GM10248 (cell line): Measurements from ENCODE around the gene C2CD5.

ENCODE experiments used
- CTCF ChIA-PET: fragments of 300-600 bp; sonication (Branson Sonifier 250); formaldehyde crosslinking; extraction: SDS; loops from one replicate; lab custom pipeline; 2021; ENCODE audit warnings: antibody characterized with exemption; lab: Yijun Ruan, JAX
- POLR2A ChIA-PET: fragments of 350-650 bp; sonication (Branson Sonifier 250); formaldehyde crosslinking; extraction: SDS; loops from one replicate; lab custom pipeline; 2020; ENCODE audit warnings: antibody characterized with exemption; lab: Yijun Ruan, JAX
- DNase-seq: peaks from one replicate; pipeline ENCODE4 v3.0.0; 2012; ENCODE audit errors: extremely low spot score
- CTCF ChIP-seq: IDR thresholded peaks from 2 replicates; pipeline ENCODE4 v1.5.1; 2012; ENCODE audit warnings: mild to moderate bottlenecking, low read depth; ENCODE audit errors: extremely low read depth, missing control alignments, control extremely low read depth

Gene C2CD5

DNA sequence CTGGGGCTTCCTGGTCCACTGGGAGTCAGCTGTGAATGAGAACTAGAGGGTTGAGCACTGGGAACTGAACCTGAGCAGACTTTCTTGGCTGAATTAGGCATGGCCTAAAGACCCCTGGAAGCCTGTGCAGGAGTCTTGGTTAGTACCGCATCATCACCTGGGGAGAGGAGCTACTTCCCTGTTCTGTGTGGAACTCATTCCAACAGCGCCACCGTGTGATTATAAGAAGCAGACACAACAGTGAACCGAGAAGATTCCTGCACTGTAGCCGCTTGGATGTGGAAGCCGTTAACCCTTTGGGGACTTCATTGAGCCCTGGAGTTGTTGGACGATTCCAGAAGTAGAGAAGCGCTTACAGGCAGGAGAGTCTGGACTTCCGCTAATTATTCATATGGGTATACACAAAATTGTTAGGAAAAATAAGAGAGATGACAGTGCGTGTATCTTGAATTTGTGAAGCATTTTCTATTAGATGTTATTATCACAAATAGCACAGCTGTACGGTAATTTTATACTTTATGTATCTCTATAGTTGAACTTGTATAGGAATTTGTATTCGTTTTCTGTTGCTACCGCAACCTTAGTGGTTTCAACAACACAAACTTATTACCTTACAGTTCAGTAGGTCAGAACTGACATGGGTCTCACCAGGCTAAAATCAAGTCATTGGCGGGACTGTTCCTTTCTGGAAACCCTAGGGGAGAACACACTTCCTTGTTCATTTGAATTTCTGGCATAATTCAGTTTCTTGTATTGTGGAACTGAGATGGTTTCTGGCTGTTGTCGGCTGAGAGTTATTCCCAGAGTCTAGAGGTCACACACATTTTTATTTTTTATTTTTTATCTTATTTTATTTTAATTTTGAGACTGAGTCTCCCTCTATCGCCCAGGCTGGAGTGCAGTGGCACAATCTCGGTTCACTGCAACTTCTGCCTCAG, 100.7 kb downstream of the C2CD5 start:
- peak; percentile 62 for DNase-seq
- peak; percentile 80 for TF ChIP-seq CTCF
- POLR2A ChIA-PET: no interaction called here
- CTCF ChIA-PET: interaction anchor here (0.7 to 2.1 kb wide), 23 partner anchors 9 to 746 kb away, joined by 3 to 28 read pairs (median 5); partner anchors contain the start of gene CMAS

DNA sequence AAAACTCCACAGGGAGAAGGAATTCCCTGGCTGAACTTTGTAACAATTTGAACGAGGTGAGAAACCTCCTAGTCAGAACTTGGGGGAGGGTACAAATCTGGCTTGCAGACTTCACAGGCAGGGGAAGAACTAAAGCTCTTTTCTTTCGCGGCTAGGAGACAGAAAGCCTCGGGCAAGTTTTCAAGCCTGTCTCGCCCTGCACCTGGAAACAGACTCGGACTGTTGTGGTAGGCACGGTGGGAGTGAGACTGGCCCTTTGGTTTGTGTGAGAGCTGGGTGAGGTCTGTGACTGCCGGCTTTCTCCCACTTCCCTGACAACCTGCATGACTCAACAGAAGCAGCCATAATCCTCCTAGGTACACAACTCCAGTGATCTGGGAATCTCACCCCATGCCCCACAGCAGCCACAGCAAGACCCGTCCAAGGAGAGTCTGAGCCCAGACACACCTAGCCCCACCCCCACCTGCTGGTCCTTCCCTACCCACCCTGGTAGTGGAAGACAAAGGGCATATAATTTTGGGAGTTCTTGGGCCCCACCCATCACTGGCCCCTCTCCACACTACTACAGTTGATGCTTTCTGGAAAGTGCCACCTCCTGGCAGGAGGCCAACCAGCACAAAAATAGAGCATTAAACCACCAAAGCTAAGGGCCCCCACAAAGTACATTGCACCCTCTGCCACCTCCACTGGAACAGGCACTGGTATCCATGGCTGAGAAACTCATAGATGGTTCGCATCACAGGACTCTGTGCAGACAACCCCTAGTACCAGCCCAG, 107.1 kb downstream of the C2CD5 start:
- POLR2A ChIA-PET: no interaction called here
- CTCF ChIA-PET: interaction anchor here (1.0 to 3.0 kb wide), 4 partner anchors 9 to 337 kb away, joined by 3 to 13 read pairs (median 4); no protein-coding TSS in a partner anchor
- TF ChIP-seq CTCF: no peak
- no peak for DNase-seq

DNA sequence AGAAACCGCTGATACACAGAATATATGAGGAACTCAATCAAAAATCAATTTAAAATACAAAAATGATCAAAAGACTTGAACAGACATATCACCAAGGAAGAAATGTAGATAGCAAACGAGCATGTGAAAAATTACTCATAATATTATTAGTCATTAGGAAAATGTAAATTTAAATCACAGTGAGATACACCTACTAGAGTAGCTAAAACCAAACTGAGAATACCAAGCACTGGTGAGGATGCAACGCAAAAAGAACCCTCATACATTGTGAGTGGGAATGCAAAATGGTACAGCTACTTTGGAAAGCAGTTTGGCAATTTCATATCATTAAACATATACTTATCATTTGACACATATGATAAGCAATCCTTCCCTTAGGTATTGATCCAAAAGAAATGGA, 108.8 kb downstream of the C2CD5 start:
- no peak for DNase-seq
- ChIA-PET CTCF (interaction anchor here (1.1 to 2.0 kb wide), 2 partner anchors 8 to 26 kb away, joined by 3 to 8 read pairs; no protein-coding TSS in a partner anchor), POLR2A (no interaction called here)
- TF ChIP-seq CTCF: no peak

DNA sequence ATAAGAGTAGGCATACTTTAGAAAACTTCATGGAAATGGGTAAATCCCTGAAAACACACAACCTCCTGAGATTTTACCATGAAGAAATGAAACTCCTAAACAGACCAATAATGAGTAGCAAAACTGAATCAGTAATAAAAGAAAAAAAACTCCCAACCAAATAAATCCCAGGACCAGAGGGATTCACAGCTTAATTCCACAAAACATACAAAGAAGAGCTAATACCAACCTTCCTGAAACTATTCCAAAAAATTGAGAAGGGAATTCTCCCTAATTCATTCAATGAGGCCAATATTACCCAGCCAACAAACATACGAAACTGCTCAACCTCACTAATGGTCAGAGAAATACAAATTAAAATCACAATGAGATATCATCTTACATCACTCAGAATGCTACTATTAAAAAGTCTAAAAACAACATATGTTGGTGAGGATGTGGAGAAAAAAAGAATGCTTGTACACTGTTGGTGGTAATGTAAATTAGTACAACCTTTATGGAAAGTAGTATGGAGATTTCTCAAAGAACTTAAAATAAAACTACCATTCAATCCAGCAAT, 112.6 kb downstream of the C2CD5 start:
- POLR2A ChIA-PET: no interaction called here
- CTCF ChIA-PET: no interaction called here
- no peak for DNase-seq
- TF ChIP-seq CTCF: no peak

GRCh38 chr12:22416801-22417200, 127.5 kb downstream of the C2CD5 start:
- TF ChIP-seq CTCF: no peak
- POLR2A ChIA-PET: no interaction called here
- CTCF ChIA-PET: no interaction called here
- no peak for DNase-seq
